ENCODE measurements around the gene ANKRD27.
A peak's percentile ranks its signal among the peaks of the same experiment; 100 is the strongest.
"Not testable (repeated sequence)": the region's sequence is repeated elsewhere in the genome, so short reads cannot be mapped to it uniquely, and the experiment has no call there.

Gene ANKRD27

DNA sequence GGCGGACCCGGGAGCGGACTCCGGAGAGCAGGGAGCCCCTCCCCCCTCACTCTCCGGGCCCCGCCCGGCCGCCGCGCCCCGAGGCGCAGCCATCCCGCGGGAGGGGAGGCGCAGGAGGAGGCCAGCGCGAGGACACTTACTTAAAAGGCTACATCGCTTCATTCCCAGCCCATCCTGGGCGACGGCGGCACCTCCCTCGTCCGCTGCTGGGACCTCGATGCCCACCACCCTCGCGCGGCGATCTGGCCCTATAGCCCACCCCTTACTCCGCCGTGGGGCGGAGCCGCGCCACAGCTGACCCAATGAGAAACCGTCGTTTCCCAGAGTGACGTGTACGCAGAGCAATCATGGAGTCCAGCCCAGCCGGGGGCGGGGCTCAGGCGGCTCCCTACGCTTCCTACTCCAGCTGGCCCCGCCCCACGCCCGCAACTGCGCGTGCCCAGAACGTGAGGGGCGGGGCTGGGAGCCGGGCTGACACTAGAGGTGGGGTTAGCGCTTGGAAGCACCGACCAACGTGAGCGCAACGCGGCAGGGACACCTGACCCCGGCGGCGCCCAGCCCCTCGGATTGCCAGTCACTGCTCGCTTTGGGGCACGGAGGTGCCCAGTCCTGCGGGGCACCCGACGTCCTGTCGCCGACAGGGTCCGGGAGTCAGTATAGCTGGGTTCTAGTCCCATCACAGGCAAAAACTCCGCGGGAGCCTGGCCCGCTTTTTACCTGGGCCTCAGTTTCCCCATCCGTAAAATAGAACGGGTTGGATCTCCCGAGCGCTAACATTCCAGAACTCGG is at the start of gene ANKRD27:
TSS of gene ANKRD27 (minus strand) at position 250 of the 789 bp plus-strand sequence. CDS start 16,165 bp downstream, outside the sequence.
- DNase-seq (ENCODE audit: low read depth in 4 of 4, low spot score in 1 of 4): peak; percentile 93 to 97 (median 96)

GRCh38 chr19:32720936-32721250 is 45.9 kb upstream of the ANKRD27 start:
- DNase-seq (ENCODE audit: low read depth in 4 of 4, low spot score in 1 of 4): no peak

DNA sequence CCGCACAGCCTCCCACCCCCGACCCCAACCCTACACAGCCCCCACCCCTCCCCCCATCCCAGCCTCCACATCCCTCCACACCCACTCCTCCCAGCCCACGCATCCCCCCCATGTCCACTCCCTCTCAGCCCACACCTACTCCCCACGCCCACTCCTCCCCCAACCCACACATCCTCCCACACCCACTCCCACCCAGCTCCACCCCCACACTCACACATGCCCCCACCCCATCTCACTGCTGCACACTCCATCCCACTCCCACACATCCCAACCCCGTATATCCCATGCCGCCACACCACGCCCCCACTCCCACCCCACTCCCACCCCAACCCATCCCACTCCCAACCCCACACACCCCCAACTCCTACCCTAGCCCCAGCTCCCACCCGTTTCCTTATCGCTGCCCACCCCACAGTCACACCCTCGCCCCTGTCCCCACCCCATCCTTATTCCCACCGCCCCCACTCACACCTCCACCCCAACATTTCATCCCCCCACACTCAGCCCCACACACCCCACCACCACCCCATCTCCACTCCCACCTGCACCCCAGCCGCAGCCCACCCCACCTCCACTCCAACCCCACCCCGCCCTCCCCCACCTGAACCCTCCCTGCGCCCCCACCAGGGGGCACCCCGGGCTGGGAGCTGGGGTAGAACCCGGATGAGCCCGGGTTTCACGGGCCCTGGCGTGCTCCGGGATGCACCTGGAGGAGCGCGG is 45.4 kb upstream of the ANKRD27 start:
- no peak for DNase-seq (ENCODE audit: low read depth in 4 of 4, low spot score in 1 of 4)

DNA sequence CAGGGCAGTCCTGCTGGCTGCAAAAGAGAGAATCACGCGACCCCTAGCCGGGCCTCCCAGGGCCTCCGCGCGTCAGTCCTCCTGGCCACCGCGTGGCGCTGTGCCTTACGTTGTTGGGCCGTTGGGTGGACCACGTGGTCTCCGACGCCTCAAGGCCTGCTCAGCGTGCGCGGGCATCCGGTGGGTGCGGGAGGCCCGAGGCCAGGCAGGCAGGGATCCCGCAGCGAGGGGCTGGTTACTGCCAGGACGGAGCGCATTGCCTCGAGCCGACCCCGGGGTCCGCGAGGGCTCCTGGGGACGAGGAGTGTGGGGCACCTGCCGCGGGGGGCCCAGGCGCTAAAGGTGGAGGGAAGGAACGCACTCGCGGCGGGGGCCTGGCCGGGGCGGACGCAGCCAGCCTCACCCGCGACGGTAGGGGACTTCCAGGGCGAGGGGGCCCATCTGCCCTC is 44.7 kb upstream of the ANKRD27 start, which contains the start of gene TDRD12:
TSS of gene TDRD12 (plus strand) at position 157 of the 449 bp plus-strand sequence. CDS start 306 bp downstream, outside the sequence.
- DNase-seq (ENCODE audit: low read depth in 4 of 4, low spot score in 1 of 4): no peak

GRCh38 chr19:32718286-32718685 is 43.3 kb upstream of the ANKRD27 start:
- no peak for DNase-seq (ENCODE audit: low read depth in 4 of 4, low spot score in 1 of 4)

- DNase-seq (ENCODE audit: low read depth in 4 of 4, low spot score in 1 of 4): no peak
These were observed 42.5 kb upstream of the ANKRD27 start for GRCh38 chr19:32717496-32717895.

- DNase-seq (ENCODE audit: low read depth in 4 of 4, low spot score in 1 of 4): not testable (repeated sequence)
These were observed 41.2 kb upstream of the ANKRD27 start for GRCh38 chr19:32716203-32716602.

- no peak for DNase-seq (ENCODE audit: low read depth in 4 of 4, low spot score in 1 of 4)
These were observed 36.8 kb upstream of the ANKRD27 start for GRCh38 chr19:32711747-32712146.

DNA sequence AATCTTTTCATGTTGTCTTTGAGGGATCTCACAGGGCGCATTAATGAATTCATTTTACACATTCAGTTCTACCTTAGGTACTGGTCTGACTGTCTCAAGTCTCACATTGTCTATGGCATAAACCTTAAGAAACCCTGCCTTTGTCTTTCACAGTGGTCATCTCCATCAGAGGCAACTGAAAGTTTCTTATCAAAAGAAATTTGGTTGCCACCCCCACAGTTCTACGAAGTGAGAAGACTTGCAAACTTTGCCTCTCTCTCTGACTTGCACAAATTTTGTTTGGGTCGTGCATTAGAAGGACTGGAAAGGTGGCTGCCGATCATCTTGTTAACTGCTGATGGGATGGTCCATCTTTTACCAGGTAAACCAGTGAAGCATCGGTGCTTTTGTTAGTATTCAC is 34.1 kb upstream of the ANKRD27 start:
- DNase-seq (ENCODE audit: low read depth in 4 of 4, low spot score in 1 of 4): no peak

GRCh38 chr19:32708457-32708856 is 33.5 kb upstream of the ANKRD27 start:
- DNase-seq (ENCODE audit: low read depth in 4 of 4, low spot score in 1 of 4): no peak

DNA sequence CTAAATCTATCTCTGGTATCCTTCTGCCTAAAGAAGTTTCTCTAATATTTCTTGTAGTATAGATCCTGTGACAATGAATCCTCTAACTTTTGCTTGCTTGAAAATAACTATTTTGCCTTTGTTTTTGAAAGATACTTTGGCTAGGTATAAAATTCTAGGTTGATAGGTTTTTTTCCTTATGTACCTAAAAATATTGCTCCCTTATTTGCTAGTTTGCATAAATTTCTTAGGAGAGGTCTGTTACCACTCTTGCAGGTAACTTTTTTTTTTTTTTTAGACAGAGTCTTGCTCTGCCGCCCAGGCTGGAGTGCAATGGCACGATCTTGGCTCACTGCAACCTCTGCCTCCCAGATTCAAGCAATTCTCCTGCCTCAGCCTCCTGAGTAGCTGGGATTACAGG is 29.0 kb upstream of the ANKRD27 start:
- not testable (repeated sequence) for DNase-seq (ENCODE audit: low read depth in 4 of 4, low spot score in 1 of 4)

DNA sequence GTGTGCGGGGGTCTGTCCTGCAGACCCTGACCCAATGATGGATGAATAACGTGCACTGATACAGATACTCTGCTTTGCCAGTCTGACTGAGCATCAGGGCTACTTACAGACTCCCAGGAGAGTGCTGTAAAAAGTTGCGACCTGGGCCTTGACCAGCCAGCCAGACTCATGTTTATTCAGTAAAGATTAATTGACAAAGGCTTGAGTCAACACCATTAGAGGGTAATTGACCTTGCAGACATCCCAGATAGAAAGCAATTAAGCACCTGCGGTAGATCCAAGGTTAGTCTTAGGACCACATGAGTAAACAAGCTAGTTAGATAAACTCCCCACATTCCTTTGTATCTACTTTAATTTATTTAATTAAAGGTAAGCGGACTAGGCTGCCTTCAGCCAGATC is 27.0 kb upstream of the ANKRD27 start:
- no peak for DNase-seq (ENCODE audit: low read depth in 4 of 4, low spot score in 1 of 4)

DNA sequence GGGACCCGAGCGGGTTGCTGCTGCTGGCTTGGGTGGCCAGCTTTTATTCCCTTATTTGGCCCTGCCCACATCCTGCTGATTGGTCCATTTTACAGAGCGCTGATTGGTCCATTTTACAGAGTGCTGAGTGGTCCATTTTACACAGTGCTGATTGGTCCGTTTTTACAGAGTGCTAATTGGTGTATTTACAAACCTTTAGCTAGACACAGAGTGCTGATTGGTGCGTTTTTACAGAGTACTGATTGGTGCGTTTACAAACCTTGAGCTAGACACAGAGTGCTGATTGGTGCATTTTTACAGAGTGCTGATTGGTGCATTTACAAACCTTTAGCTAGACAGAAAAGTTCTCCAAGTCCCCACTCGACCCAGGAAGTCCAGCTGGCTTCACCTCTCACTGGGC is 25.1 kb upstream of the ANKRD27 start:
- DNase-seq (ENCODE audit: low read depth in 4 of 4, low spot score in 1 of 4): not testable (repeated sequence)

DNA sequence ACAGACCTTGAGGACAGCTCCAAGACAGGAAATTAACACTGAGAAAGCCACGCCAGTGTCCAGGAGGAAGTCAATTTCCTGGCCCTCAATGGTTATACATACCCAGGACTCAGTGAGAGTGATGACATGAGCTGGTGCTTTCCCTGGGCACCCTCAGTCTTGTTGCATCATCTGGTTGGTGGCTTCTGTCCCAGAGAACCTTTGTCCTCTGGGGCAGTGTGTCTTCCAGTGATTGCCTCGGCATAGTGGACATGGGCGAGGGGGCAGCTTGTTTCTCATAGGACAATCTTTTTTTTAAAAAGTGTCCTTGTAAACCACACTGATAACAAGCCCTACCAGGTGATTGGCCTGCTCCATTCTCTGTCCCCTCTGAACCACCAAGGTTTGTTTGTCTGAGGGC is 21.8 kb upstream of the ANKRD27 start:
- not testable (repeated sequence) for DNase-seq (ENCODE audit: low read depth in 4 of 4, low spot score in 1 of 4)

DNA sequence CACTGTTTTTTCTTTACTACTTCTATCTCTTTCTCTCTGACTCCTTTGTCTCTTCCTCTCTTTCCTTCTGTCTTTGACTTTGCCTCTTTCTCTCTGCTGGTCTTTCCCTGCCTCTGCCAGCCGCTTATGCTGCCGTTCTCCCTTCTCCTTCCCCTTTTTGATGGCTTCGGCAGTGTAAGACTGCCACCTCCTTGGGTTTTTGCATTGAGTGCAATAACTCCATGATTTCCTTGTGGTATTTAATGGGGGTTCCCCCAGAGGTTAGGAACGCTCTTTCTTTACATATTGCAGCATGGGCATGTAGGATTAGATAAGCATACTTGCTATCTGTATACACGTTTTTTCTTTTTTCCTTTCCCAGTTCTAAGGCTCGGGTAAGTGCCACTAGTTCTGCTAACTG is 20.5 kb upstream of the ANKRD27 start:
- not testable (repeated sequence) for DNase-seq (ENCODE audit: low read depth in 4 of 4, low spot score in 1 of 4)

DNA sequence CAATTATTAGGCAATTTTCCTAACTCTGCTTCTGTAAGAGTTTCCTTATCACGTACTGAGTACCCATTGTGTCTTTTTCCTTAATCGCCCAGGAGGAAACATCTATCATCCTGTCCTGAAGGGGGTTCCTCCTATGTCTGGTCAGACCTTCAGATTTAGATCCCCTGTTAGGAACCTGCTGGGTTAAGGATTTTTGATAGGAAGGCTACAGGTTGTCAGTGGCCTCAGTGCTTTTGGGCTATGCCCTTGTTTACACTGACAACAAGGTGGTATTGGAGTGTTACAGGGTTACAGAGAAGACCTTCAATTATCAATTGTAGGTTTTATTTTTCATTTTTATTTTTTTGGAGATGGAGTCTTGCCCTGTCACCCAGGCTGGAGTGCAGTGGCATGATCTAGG is 19.9 kb upstream of the ANKRD27 start:
- not testable (repeated sequence) for DNase-seq (ENCODE audit: low read depth in 4 of 4, low spot score in 1 of 4)

DNA sequence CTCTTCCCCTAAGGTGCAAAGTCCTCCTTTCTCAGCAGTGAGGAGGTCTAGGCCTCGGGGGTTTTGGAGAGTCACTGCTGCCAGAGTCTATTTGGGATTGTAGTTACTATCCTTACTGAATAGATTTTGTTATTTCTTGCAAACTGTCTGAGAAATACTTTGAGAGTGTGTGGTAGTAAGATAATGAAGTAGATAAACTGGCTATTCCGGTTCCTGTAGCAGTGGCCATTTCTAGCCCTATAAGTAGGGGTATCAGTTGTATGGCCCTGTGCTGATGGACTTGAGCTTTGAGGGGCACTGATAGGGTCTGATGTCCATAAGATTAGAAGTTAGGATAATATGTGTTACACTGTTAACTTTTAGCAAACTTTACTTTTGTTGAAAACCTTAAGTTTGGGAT is 19.3 kb upstream of the ANKRD27 start:
- not testable (repeated sequence) for DNase-seq (ENCODE audit: low read depth in 4 of 4, low spot score in 1 of 4)

GRCh38 chr19:32693151-32694108 is 18.4 kb upstream of the ANKRD27 start:
- DNase-seq (ENCODE audit: low read depth in 4 of 4, low spot score in 1 of 4): not testable (repeated sequence)

DNA sequence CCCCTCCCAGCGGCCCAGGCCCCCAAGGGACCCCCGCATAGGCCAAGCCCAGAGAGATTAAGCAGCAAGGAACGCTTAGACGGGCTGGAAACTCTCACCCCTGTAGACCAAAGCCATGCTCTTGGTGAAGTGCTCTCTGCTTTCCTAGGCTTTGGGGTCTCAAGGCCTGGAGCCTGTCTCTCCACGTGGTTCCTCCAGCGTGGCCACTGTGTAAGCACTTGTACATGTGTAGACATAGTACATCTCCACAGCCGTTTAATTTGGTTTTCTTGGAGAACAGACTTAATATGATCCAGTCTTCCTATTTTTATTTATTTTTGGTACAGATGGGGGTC is 17.7 kb upstream of the ANKRD27 start:
- no peak for DNase-seq (ENCODE audit: low read depth in 4 of 4, low spot score in 1 of 4)

DNA sequence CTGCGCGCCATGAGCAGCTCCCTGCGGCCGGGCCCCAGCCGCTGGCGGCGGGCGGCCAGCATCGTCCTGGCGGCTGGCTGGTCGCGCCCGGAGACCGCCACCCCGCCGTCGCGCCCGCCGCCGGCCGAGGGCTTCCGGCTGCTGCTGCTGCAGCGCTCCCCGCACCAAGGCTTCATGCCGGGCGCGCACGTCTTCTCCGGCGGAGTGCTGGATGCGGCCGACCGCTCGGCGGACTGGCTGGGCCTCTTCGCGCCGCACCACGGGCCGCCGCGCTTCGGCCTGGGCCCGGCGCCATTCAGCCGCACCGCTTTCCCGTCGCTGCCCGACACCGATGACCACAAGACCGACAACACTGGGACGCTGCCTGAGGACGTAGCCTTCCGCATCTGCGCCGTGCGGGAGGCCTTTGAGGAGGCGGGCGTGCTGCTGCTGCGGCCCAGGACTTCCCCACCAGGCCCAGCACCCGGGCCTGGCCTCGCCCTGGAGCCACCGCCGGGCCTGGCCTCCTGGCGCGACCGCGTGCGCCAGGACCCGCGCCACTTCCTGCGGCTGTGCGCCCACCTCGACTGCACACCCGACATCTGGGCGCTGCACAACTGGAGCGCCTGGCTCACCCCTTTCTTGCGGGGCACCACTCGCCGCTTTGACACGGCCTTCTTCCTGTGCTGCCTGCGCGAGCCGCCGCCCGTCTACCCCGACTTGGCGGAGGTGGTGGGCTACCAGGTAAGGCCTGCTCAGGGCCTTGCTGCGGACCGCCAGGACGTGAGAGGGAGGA is 17.2 kb upstream of the ANKRD27 start:
- no peak for DNase-seq (ENCODE audit: low read depth in 4 of 4, low spot score in 1 of 4)
